T-helper 1 cell treated with Interleukin-12 subunit alpha and Interleukin-12 subunit beta and Interleukin-4 antibody, amounts not matched to agents 30 ng/mL and 1 ng/mL, for 36 hours (primary cell): Measurements from ENCODE around the gene AQP5. TPM values are rescaled to one million over a fixed set of nuclear protein-coding genes. Genes with fewer than 3 reads are reported as not detected.

Experiments used
- intact Hi-C: fragments of 100-400 bp; cut with micrococcal nuclease; formaldehyde crosslinking; loops from one replicate; pipeline ENCODE4 v1.15.1; 2024
- total RNA-seq: library from RNA; stranded (reverse); gene quantifications from 2 replicates; pipeline ENCODE4 v1.2.3, GENCODE V29; 2022

AQP5 gene
- total RNA-seq, 1 donor from 2014 or later = not detected

DNA sequence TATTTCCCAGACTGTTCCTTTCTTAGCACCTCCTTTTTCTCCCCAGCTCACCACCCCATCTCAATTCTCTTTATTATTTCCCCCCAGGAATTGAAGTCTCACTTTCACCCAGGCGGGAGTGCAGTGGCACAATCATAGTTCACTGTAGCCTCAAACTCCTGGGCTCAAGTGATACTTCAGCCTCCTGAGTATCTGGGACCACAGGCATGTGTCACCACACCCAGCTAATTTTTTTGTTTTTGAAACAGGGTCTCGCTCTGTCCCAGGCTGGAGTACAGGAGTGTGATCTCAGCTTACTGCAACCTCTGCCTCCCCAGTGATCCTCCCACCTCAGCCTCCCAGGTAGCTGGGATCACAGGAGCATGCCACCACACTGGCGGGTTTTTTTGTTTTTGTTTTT is 52.7 kb downstream of the AQP5 start:
- intact Hi-C loops = no loop called here

Other genes with a start within 250 kb of the AQP5 start
- gene TMBIM6, start 220.3 kb upstream of the AQP5 start, total RNA-seq = 469 and 485 TPM in 2 replicates
- gene NCKAP5L, start 133.5 kb upstream of the AQP5 start, total RNA-seq = 2.8 TPM in 2 replicates
- 5.8 and 6.0 TPM in 2 replicates for gene BCDIN3D, start 118.8 kb upstream of the AQP5 start, total RNA-seq
- gene FAIM2, start 58.0 kb upstream of the AQP5 start, total RNA-seq = 0.83 and 0.88 TPM in 2 replicates
- not detected in 2 replicates for gene AQP2, start 11.1 kb upstream of the AQP5 start, total RNA-seq
- not detected in 2 replicates for gene AQP6, start 11.1 kb downstream of the AQP5 start, total RNA-seq
- gene RACGAP1, start 63.6 kb downstream of the AQP5 start, total RNA-seq = 112 TPM in 2 replicates
- gene ASIC1, start 95.7 kb downstream of the AQP5 start, total RNA-seq = 4.6 TPM in 2 replicates
- gene SMARCD1, start 123.5 kb downstream of the AQP5 start, total RNA-seq = 69.9 and 72.5 TPM in 2 replicates
- 0.54 and 0.95 TPM in 2 replicates for gene GPD1, start 142.1 kb downstream of the AQP5 start, total RNA-seq
- gene COX14, start 150.4 kb downstream of the AQP5 start, total RNA-seq = 42.8 and 47.0 TPM in 2 replicates
- 56.3 and 65.7 TPM in 2 replicates for gene CERS5, start 205.5 kb downstream of the AQP5 start, total RNA-seq